K562 (cell line): ENCODE measurements around the gene SF3B4. TPM values are rescaled to one million over a fixed set of nuclear protein-coding genes. Genes with fewer than 3 reads are reported as not detected.

Source experiments
- FOXJ2 ChIP-seq: fragments of 200-800 bp; sonication (Bioruptor generic); IDR thresholded peaks from 2 replicates; pipeline ENCODE4 v1.6.1; 2016; ENCODE audit warnings: missing genetic modification characterization, missing compliant biosample characterization
- HMGN3 ChIP-seq: IDR thresholded peaks from 2 replicates; pipeline ENCODE4 v1.6.1; 2011; ENCODE audit warnings: borderline replicate concordance, low read depth, mild to moderate bottlenecking, mixed read lengths, low read length; ENCODE audit not compliant: insufficient read length; ENCODE audit errors: extremely low read depth
- HNRNPH1 ChIP-seq: fragments of 200-400 bp; formaldehyde crosslinking; optimal IDR thresholded peaks from 2 replicates; pipeline ENCODE3; 2017; ENCODE audit warnings: low read depth, mild to moderate bottlenecking, low read length, moderate library complexity
- HNRNPL ChIP-seq: fragments of 200-400 bp; formaldehyde crosslinking; IDR thresholded peaks from 2 replicates; pipeline ENCODE4 v1.6.1; 2017; ENCODE audit warnings: low read depth, mild to moderate bottlenecking, low read length
- ILK ChIP-seq: fragments of 450-650 bp; IDR thresholded peaks from 2 replicates; pipeline ENCODE4 v1.6.1; 2016; ENCODE audit warnings: missing genetic modification characterization, low read depth, mild to moderate bottlenecking, missing compliant biosample characterization, moderate library complexity, borderline replicate concordance
- NELFE ChIP-seq: IDR thresholded peaks from 2 replicates; pipeline ENCODE4 v1.6.1; 2011; ENCODE audit warnings: mild to moderate bottlenecking; ENCODE audit not compliant: insufficient read depth, insufficient read length
- POLR2AphosphoS2 ChIP-seq: IDR thresholded peaks from 2 replicates; pipeline ENCODE4 v1.6.1; 2012; ENCODE audit warnings: low read length, improper control_type of control experiment
- RAD21 ChIP-seq, 2 experiments: fragments of 250-450 bp in 1 of 2; fragments of 450-650 bp in 1 of 2; sonication (Bioruptor Pico) in 1 of 2; formaldehyde crosslinking in 1 of 2; IDR thresholded peaks in 1 of 2; conservative IDR thresholded peaks in 1 of 2; 2 replicates each; pipeline versions ENCODE4 v1.4.0 to v1.8.0; 2020 to 2022; ENCODE audit warnings: mild to moderate bottlenecking in 2 of 2, moderate library complexity in 1 of 2
- SMARCA4 ChIP-seq: fragments of 450-650 bp; IDR thresholded peaks from 2 replicates; pipeline ENCODE4 v1.6.1; 2016
- SRSF7 ChIP-seq: fragments of 200-400 bp; formaldehyde crosslinking; optimal IDR thresholded peaks from 2 replicates; pipeline ENCODE3; 2017; ENCODE audit warnings: mild to moderate bottlenecking, low read depth, low read length
- TBL1XR1 ChIP-seq, 2 experiments: IDR thresholded peaks; 2 replicates each; pipeline ENCODE4 v1.6.1; 2012; ENCODE audit warnings: improper control_type of control experiment in 2 of 2, low read length in 2 of 2, mild to moderate bottlenecking in 1 of 2
- ZFPM2 ChIP-seq: fragments of 250-450 bp; sonication (Bioruptor Pico); IDR thresholded peaks from 2 replicates; pipeline ENCODE4 v1.5.1; 2022; ENCODE audit warnings: mild to moderate bottlenecking
- ZNF146 ChIP-seq: IDR thresholded peaks from one replicate; pipeline ENCODE4 v1.6.1; 2018; ENCODE audit warnings: missing compliant biosample characterization; ENCODE audit not compliant: unreplicated experiment
- polyA plus RNA-seq, 8 experiments: library from polyadenylated mRNA; depleted of rRNA in 4 of 8; stranded (reverse) in 5 of 8; unstranded in 3 of 8; fragments of >200 nt; fragmentation: Nextera tagmentation in 2 of 8; fragmentation: Illumina TruSeq in 1 of 8; extraction: Ambion mirVana in 2 of 8; extraction: Trizol in 1 of 8; gene quantifications; 2 replicates each; pipeline versions ENCODE4 v1.2.1 to v1.2.3, GENCODE V29; 2011 to 2014; ENCODE audit warnings: inconsistent platforms in 1 of 8, missing spikeins in 1 of 8
- total RNA-seq, 7 experiments: library from RNA; depleted of rRNA in 6 of 7; stranded (reverse); fragments of >200 nt in 6 of 7; fragmentation: Illumina TruSeq in 2 of 7; extraction: Trizol in 2 of 7; gene quantifications; 2 replicates each; pipeline versions ENCODE4 v1.2.1 to v1.2.3, GENCODE V29; 2011 to 2021; ENCODE audit warnings: low replicate concordance in 1 of 7
- TF ChIP-seq, protein P1 (sequence below): IDR thresholded peaks from 2 replicates; pipeline ENCODE4 v1.6.1; 2011; ENCODE audit warnings: borderline replicate concordance, low read depth, mild to moderate bottlenecking, moderate library complexity, low read length; ENCODE audit not compliant: insufficient read depth, poor library complexity, severe bottlenecking
- TF ChIP-seq, protein P2 (sequence below), 3 experiments: IDR thresholded peaks in 2 of 3; conservative IDR thresholded peaks in 1 of 3; 2 replicates each; pipeline ENCODE4 v1.5.1; 2011 to 2012; ENCODE audit warnings: low read length in 3 of 3, mild to moderate bottlenecking in 3 of 3, control low read depth in 2 of 3, improper control_type of control experiment in 1 of 3, inconsistent platforms in 1 of 3, low read depth in 1 of 3, mixed read lengths in 1 of 3, moderate library complexity in 1 of 3; ENCODE audit not compliant: insufficient read depth in 2 of 3
- TF ChIP-seq, protein P3 (sequence below), 2 experiments: fragments of 450-650 bp; formaldehyde crosslinking in 1 of 2; IDR thresholded peaks; 2 replicates each; pipeline versions ENCODE4 v1.4.0 to v1.6.1; 2014 to 2020; ENCODE audit warnings: mild to moderate bottlenecking in 2 of 2, borderline replicate concordance in 1 of 2, low read depth in 1 of 2

The SF3B4 gene
- total and polyA plus RNA-seq, 9 of the 15 experiments (the other 6 are each of a cell fraction or from before 2014, with no cell fraction given), result 3.0 to 88.0 (median 26.1) TPM

DNA sequence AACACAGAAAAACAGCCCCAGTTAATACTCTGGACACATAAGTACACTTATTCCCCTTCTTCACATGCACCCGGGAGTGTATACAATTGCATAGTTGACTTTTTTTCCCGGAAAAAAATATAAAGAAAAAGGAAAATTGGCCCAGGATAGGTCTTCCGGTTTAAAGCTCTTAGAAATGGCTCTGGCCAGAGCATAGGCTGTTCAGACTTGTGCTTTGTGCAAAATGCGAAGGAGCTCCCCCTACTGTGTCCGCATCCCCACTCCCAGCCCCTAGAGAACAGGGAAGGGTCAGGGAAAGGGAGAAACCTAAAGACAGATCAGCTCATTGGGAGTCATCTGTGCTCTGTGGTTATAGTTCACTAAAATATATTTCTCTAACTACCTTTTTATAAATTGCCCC is 14.6 kb upstream of the SF3B4 start (continued):
- TF ChIP-seq FOXJ2 (tag) (no peak), HMGN3 (no peak), HNRNPL (no peak), HNRNPH1 (no peak), RAD21 (CRISPR knock-in tag; conservative IDR thresholded peaks at IDR 0.05 in 1 of 2, IDR thresholded peaks at IDR 0.05 in 1 of 2) (peak; percentile 51 to 67), POLR2AphosphoS2 (0 out of 2 replicates have a peak, but pooled peaks have one; percentile 46), SMARCA4 (no peak), ILK (tag) (no peak), ZNF146 (CRISPR knock-in tag) (no peak), ZFPM2 (no peak), SRSF7 (no peak), NELFE (no peak), TBL1XR1 (IDR thresholded peaks at IDR 0.05; ENCODE audit: low read length in 2 of 2) (no peak)
- TF ChIP-seq, protein P1, sequence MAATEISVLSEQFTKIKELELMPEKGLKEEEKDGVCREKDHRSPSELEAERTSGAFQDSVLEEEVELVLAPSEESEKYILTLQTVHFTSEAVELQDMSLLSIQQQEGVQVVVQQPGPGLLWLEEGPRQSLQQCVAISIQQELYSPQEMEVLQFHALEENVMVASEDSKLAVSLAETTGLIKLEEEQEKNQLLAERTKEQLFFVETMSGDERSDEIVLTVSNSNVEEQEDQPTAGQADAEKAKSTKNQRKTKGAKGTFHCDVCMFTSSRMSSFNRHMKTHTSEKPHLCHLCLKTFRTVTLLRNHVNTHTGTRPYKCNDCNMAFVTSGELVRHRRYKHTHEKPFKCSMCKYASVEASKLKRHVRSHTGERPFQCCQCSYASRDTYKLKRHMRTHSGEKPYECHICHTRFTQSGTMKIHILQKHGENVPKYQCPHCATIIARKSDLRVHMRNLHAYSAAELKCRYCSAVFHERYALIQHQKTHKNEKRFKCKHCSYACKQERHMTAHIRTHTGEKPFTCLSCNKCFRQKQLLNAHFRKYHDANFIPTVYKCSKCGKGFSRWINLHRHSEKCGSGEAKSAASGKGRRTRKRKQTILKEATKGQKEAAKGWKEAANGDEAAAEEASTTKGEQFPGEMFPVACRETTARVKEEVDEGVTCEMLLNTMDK, result no peak
- TF ChIP-seq, protein P2, sequence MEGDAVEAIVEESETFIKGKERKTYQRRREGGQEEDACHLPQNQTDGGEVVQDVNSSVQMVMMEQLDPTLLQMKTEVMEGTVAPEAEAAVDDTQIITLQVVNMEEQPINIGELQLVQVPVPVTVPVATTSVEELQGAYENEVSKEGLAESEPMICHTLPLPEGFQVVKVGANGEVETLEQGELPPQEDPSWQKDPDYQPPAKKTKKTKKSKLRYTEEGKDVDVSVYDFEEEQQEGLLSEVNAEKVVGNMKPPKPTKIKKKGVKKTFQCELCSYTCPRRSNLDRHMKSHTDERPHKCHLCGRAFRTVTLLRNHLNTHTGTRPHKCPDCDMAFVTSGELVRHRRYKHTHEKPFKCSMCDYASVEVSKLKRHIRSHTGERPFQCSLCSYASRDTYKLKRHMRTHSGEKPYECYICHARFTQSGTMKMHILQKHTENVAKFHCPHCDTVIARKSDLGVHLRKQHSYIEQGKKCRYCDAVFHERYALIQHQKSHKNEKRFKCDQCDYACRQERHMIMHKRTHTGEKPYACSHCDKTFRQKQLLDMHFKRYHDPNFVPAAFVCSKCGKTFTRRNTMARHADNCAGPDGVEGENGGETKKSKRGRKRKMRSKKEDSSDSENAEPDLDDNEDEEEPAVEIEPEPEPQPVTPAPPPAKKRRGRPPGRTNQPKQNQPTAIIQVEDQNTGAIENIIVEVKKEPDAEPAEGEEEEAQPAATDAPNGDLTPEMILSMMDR (IDR thresholded peaks at IDR 0.05 in 2 of 3, conservative IDR thresholded peaks at IDR 0.05 in 1 of 3; ENCODE audit: insufficient read depth in 2 of 3, low read depth in 1 of 3, low read length in 3 of 3), result peak; percentile 46 to 70 (median 59)
- TF ChIP-seq, protein P3, sequence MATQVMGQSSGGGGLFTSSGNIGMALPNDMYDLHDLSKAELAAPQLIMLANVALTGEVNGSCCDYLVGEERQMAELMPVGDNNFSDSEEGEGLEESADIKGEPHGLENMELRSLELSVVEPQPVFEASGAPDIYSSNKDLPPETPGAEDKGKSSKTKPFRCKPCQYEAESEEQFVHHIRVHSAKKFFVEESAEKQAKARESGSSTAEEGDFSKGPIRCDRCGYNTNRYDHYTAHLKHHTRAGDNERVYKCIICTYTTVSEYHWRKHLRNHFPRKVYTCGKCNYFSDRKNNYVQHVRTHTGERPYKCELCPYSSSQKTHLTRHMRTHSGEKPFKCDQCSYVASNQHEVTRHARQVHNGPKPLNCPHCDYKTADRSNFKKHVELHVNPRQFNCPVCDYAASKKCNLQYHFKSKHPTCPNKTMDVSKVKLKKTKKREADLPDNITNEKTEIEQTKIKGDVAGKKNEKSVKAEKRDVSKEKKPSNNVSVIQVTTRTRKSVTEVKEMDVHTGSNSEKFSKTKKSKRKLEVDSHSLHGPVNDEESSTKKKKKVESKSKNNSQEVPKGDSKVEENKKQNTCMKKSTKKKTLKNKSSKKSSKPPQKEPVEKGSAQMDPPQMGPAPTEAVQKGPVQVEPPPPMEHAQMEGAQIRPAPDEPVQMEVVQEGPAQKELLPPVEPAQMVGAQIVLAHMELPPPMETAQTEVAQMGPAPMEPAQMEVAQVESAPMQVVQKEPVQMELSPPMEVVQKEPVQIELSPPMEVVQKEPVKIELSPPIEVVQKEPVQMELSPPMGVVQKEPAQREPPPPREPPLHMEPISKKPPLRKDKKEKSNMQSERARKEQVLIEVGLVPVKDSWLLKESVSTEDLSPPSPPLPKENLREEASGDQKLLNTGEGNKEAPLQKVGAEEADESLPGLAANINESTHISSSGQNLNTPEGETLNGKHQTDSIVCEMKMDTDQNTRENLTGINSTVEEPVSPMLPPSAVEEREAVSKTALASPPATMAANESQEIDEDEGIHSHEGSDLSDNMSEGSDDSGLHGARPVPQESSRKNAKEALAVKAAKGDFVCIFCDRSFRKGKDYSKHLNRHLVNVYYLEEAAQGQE (IDR thresholded peaks at IDR 0.05; ENCODE audit: borderline replicate concordance), result peak; percentile 49; the same call in 1 of the 2 replicates
- TF ChIP-seq, protein P3 (CRISPR knock-in tag; IDR thresholded peaks at IDR 0.05; ENCODE audit: low read depth), result no peak
